GM12873 (cell line): ENCODE results near the gene PLSCR3.

ENCODE experiments used
- TF ChIP-seq, protein P1 (sequence below): IDR thresholded peaks from 2 replicates; pipeline ENCODE4 v1.5.1; 2012; ENCODE audit warnings: low read depth, mild to moderate bottlenecking, moderate library complexity, low read length, control low read depth; ENCODE audit not compliant: insufficient read depth; ENCODE audit errors: missing control alignments

The PLSCR3 gene

DNA sequence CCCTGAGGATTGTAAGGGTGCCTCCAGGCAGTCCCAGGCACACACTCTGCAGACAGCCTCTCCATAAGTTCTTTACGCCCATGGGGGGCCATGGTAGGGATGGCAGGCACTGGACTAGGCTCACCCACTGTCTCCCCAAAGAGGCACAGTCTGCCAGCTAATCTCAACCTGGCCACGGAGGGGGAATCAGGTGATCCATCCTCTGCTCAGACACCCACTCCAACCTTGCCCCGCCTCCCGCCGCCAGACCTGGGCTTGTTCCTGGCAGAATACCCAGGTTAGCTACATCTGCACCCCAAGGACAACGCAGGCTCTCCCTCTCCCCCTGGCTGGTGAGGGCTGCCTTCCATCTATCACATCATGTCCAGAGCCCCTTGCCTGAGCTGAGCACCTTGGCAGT lies 14.5 kb upstream of the PLSCR3 start:
- TF ChIP-seq, protein P1, sequence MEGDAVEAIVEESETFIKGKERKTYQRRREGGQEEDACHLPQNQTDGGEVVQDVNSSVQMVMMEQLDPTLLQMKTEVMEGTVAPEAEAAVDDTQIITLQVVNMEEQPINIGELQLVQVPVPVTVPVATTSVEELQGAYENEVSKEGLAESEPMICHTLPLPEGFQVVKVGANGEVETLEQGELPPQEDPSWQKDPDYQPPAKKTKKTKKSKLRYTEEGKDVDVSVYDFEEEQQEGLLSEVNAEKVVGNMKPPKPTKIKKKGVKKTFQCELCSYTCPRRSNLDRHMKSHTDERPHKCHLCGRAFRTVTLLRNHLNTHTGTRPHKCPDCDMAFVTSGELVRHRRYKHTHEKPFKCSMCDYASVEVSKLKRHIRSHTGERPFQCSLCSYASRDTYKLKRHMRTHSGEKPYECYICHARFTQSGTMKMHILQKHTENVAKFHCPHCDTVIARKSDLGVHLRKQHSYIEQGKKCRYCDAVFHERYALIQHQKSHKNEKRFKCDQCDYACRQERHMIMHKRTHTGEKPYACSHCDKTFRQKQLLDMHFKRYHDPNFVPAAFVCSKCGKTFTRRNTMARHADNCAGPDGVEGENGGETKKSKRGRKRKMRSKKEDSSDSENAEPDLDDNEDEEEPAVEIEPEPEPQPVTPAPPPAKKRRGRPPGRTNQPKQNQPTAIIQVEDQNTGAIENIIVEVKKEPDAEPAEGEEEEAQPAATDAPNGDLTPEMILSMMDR, result no peak

DNA sequence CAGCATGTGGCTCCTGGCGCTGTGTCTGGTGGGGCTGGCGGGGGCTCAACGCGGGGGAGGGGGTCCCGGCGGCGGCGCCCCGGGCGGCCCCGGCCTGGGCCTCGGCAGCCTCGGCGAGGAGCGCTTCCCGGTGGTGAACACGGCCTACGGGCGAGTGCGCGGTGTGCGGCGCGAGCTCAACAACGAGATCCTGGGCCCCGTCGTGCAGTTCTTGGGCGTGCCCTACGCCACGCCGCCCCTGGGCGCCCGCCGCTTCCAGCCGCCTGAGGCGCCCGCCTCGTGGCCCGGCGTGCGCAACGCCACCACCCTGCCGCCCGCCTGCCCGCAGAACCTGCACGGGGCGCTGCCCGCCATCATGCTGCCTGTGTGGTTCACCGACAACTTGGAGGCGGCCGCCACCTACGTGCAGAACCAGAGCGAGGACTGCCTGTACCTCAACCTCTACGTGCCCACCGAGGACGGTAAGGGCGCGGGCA lies 14.0 kb upstream of the PLSCR3 start:
- TF ChIP-seq, protein P1, result no peak

DNA sequence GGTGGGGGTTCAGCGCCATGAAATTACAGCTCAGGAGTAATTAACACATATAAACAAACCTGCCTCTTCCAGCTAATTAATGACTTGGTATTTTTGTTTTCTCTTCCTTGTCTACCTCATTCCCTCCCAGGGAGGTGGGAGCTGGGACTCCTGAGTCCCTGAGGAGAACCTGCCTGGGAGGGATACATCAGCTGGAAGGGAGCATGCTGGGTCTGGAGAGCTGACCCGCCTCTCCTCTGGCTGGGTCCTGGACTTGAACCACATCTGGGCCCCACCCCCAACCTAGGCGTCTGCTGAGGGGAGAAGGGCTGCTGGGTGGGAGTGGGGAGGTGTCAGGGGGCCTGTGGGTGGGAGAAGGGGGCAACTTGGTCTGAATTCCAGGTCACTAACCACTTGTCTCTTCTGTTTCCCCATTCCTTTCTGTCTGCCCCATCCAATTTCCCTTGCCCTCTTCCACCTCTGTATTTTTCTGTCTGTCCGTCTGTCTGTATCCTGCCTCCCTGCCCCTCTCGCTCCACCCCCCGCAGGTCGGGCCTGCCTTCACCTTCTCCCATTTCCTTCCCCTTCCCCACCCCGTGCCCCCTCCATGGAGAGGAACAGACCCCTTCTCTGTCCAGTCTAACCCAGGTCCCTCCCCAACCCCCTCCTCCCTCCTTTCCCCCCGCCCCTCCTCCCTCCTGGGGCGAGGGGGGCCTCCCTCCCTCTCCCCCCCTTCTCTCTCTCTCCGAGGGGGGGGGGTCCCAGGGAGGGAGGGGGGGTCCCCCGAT lies 13.3 kb upstream of the PLSCR3 start, which contains the start of gene NLGN2:
NLGN2 (plus strand) TSS at position 361 of the 767 bp plus-strand sequence. CDS start 411 bp downstream, outside the sequence.
- TF ChIP-seq, protein P1, result no peak

DNA sequence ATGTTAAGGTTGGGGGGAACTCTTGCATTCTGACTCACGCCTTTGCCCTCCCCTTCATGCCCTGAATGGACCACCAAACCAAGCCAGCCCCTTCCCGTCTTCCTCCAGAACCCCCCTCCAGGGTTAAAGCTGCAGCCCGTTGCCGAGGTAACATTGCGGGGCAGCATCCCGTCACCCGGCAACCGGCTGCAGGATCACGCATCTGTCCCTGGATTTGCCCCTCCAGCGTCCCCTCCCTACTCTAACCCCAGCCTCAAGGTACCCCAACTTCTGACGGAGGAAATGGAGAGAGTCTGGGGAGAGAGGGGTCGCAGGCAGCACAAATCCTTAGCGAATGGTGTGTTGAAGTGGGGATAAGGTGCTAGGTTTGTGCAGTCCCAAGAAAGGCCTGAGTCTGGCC lies 12.8 kb upstream of the PLSCR3 start:
- TF ChIP-seq, protein P1, result no peak

DNA sequence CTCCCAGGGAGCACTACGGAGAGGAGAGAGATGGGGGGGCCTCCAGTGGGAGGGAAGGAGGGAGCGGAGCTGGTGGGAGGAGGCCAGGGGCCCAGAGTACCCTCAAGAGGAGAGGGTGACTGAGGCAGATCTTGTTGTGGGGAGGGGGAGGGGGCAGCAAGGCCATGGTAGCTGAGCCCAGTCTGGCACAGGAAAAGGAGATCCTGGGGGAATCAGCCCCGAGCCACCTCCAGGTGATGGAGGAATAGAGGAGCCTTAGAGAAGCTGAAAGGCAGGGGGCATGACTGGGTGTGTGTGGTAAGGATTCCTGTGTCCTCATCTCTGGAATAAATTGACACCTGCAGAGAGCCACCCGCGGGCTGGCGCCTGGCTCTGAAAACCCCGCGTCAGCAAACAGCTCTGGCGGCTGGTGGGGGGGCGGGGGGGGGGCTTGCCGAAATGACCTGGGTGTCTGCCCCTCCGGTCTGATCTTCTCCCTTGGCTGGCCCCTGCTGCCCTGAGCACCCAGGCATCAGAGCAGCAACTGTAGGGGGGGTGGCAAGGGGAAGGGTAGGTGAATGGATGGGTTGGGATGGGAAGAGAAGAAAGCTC lies 12.0 kb upstream of the PLSCR3 start:
- TF ChIP-seq, protein P1, result no peak

DNA sequence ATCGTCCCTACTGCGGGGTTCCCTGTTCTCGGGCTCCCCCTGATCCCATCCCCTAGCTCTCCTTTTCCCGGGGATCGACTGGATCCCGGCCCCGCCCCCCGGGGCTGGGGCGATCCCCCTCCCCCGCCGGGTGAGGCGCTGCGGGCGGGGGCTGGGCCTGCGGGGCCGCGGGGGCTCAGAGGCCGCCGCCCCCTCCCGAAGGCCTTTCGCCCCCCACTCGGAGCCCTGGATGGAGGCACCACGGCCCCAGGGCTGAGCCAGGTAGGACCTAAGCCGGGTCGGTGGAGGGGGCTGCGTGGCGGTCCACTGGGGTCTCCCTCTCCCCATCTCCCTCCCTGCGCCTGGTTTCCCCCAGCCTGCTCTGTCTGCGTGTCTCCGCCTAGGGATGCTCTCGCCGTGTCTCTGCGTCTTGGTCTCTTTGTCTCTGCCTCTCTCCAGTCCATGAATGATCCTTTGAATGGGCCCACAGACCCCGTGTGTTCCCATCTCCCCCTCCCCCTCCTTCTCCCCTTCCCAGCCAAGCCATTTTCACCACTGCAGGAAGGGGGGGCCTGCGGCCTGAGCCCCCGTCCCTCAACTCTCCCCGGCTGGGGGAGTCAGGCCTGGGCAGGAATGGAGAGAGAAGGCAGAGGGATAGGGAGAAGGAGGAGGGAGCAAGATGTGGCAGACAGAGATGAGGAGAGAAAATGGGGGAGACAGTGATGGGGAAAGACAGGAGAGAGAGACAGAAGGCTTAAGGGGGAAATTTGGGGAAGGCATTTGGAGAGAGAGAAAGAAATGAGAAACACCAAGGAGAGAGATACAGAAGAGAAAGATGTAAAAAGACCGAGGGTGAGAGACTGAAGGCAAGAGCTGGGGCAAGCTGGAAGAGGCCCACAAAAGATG lies 11.3 kb upstream of the PLSCR3 start:
- TF ChIP-seq, protein P1, result no peak
